Adrenal gland (tissue), 12 donors: Measurements from ENCODE around the gene BRAF. TPM values are rescaled to one million over a fixed set of nuclear protein-coding genes. Genes with fewer than 3 reads are reported as not detected.
A peak's percentile ranks its signal among the peaks of the same experiment; 100 is the strongest.

ENCODE experiments used
- DNase-seq, 7 donors: peaks; one replicate each; pipeline ENCODE4 v3.0.0-alpha.2; 2019 to 2020
- H3K27ac ChIP-seq, 5 donors: fragments of 200-600 bp; sonication (generic) in 4 of 5; 1 replicate in 3 of 5; 2 replicates in 2 of 5; pipeline versions ENCODE4 v1.5.1 to v1.8.0; 2016 to 2020; ENCODE audit warnings: mild to moderate bottlenecking in 1 of 5
- H3K27me3 ChIP-seq: fragments of 200-600 bp; 2 replicates; pipeline ENCODE4 v1.8.0; 2021
- H3K36me3 ChIP-seq, 2 donors: fragments of 200-600 bp; replicated peaks in 1 of 2; 1 replicate in 1 of 2; 2 replicates in 1 of 2; pipeline versions ENCODE4 v1.5.1 to v1.8.0; 2018 to 2022
- H3K4me1 ChIP-seq, 2 donors: fragments of 200-600 bp; replicated peaks in 1 of 2; 1 replicate in 1 of 2; 2 replicates in 1 of 2; pipeline versions ENCODE4 v1.5.1 to v1.8.0; 2018 to 2021
- H3K4me3 ChIP-seq, 4 donors: fragments of 200-600 bp; sonication (generic) in 3 of 4; one replicate each; pipeline ENCODE4 v1.5.1; 2016 to 2018
- H3K9me3 ChIP-seq, 3 donors: fragments of 200-600 bp; sonication (generic) in 1 of 3; replicated peaks in 1 of 3; 1 replicate in 2 of 3; 2 replicates in 1 of 3; pipeline versions ENCODE4 v1.5.1 to v1.8.0; 2016 to 2021
- POLR2A ChIP-seq, 2 donors: fragments of 450-650 bp; IDR thresholded peaks; one replicate each; pipeline ENCODE4 v1.6.1; 2017; ENCODE audit warnings: antibody characterized with exemption in 2 of 2, mild to moderate bottlenecking in 2 of 2, moderate library complexity in 1 of 2
- WGBS, 4 donors: extraction: QIAGEN DNeasy Blood & Tissue Kit in 2 of 4; methylation state at CpG; one replicate each; pipeline versions ENCODE4 v1.1.5 to v1.1.7; 2013 to 2017; 5-methylcytosine and 5-hydroxymethylcytosine counted together
- intact Hi-C, 2 donors: fragments of 100-400 bp; cut with DNase I; formaldehyde crosslinking; loops; one replicate each; pipeline versions ENCODE4 v1.14.1 to v1.15.0; 2022 to 2023
- polyA plus RNA-seq, 3 donors: library from polyadenylated mRNA; stranded (reverse); fragments of 200-250 nt in 2 of 3; fragments of 350-450 nt in 1 of 3; fragmentation: Illumina TruSeq in 1 of 3; extraction: RNeasy Lipid Tissue Mini Kit (QIAGEN cat#74804) in 1 of 3; gene quantifications; one replicate each; pipeline ENCODE4 v1.2.3, GENCODE V29; 2013 to 2014
- total RNA-seq, 9 donors: library from RNA; depleted of rRNA in 4 of 9; stranded (reverse); fragments of >200 nt in 4 of 9; fragments of 120-200 nt in 1 of 9; fragmentation: NEBNext Ultra II Directional in 1 of 9; extraction: Animal tissue kit (Norgen Biotek cat#: 25700) in 1 of 9; gene quantifications; one replicate each; pipeline versions ENCODE4 v1.1.0 to v1.2.4, GENCODE V29; 2013 to 2023
- TF ChIP-seq, protein P1 (sequence below), 6 experiments: fragments of 450-650 bp in 4 of 6; fragments of 200-600 bp in 2 of 6; sonication (generic) in 1 of 6; IDR thresholded peaks; 1 replicate in 5 of 6; 2 replicates in 1 of 6; pipeline versions ENCODE4 v1.5.1 to v1.8.0; 2016 to 2021; ENCODE audit warnings: antibody characterized with exemption in 6 of 6, mild to moderate bottlenecking in 2 of 6, moderate library complexity in 1 of 6
- donor health status: healthy with polysubstance abuse.
- donor health status: Bipolar disorder and iron deficiency.
- donor health status: DM: yes; HTN: yes; CAD: no.
- donor health status: DM: no; HTN: no; CAD: no.
- donor health status: DM: no; HTN: no; CAD: no.
- donor health status: DM: yes; HTN: yes; CAD: no.

Gene BRAF
- total and polyA plus RNA-seq, 12 donors: 5.0 to 50.3 (median 25.5) TPM

DNA sequence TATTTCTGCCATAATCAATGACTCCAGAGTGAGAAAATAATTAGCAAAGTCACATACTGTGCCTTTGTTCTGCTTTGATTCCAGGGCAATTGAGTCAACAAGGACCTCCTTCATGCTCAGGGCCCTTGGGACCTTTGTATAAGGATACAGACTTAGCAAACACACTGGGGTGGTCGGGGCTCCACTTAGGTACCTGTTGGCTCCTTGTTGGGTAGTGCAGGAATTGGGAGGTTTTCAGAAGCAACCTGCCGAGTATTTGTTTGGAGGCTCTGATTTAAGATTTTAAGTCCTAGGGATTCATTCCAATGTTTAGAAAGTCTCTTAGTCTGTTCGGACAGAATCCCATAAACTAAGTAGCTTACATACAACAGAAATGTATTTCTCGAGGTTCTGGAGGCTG is 249.0 kb downstream of the BRAF start:
- Histone ChIP-seq H3K4me1 (peaks cover 0 to 13% of the 10 kb centered on the region in 2 donors), H3K27ac (no peak overlapping the region), H3K4me3 (no peak overlapping the region), H3K27me3 (no peaks in the 10 kb centered on the region), H3K36me3 (peaks cover 0 to 12% of the 10 kb centered on the region in 2 donors), H3K9me3 (no peaks in the 10 kb centered on the region)
- 84 to 98% (median 88%) methylated on average over 4 of the region's 4 CpGs for WGBS, 4 donors
- intact Hi-C loops: loop anchor here in 1 of 2 donors (5.0 kb wide), 1 partner anchor 342 kb away; no protein-coding TSS in a partner anchor
- no peak for DNase-seq
- TF ChIP-seq POLR2A (IDR thresholded peaks at IDR 0.05): no peak
- TF ChIP-seq, protein P1, sequence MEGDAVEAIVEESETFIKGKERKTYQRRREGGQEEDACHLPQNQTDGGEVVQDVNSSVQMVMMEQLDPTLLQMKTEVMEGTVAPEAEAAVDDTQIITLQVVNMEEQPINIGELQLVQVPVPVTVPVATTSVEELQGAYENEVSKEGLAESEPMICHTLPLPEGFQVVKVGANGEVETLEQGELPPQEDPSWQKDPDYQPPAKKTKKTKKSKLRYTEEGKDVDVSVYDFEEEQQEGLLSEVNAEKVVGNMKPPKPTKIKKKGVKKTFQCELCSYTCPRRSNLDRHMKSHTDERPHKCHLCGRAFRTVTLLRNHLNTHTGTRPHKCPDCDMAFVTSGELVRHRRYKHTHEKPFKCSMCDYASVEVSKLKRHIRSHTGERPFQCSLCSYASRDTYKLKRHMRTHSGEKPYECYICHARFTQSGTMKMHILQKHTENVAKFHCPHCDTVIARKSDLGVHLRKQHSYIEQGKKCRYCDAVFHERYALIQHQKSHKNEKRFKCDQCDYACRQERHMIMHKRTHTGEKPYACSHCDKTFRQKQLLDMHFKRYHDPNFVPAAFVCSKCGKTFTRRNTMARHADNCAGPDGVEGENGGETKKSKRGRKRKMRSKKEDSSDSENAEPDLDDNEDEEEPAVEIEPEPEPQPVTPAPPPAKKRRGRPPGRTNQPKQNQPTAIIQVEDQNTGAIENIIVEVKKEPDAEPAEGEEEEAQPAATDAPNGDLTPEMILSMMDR (IDR thresholded peaks at IDR 0.05): no peak

- no peak for TF ChIP-seq POLR2A (IDR thresholded peaks at IDR 0.05)
- TF ChIP-seq, protein P1 (IDR thresholded peaks at IDR 0.05): peak; percentile 37 to 65 (median 52)
- intact Hi-C loops: loop anchor here in 1 of 2 donors (5.0 kb wide), 1 partner anchor 342 kb away; no protein-coding TSS in a partner anchor
- 51 to 58% (median 57%) methylated on average over 8 of the region's 8 CpGs for WGBS, 4 donors
- Histone ChIP-seq H3K9me3 (no peaks in the 10 kb centered on the region), H3K27ac (no peak overlapping the region), H3K36me3 (peaks cover 0 to 6% of the 10 kb centered on the region in 2 donors), H3K4me3 (no peak overlapping the region), H3K27me3 (no peaks in the 10 kb centered on the region), H3K4me1 (peaks cover 0 to 13% of the 10 kb centered on the region in 2 donors)
- peak; percentile 54 to 91 (median 80) for DNase-seq
These were observed 249.6 kb downstream of the BRAF start for GRCh38 chr7:140674899-140675701.

GRCh38 chr7:140674356-140674800 is 250.4 kb downstream of the BRAF start:
- DNase-seq: peak in 1 of 7 donors; percentile 14
- WGBS, 4 donors: 83 to 91% (median 86%) methylated on average over 4 to 5 of the region's 5 CpGs
- H3K27ac ChIP-seq: no peak overlapping the region
- TF ChIP-seq, protein P1 (IDR thresholded peaks at IDR 0.05): no peak
- no peak for TF ChIP-seq POLR2A (IDR thresholded peaks at IDR 0.05)
- H3K9me3 ChIP-seq: no peaks in the 10 kb centered on the region
- H3K36me3 ChIP-seq: no peaks in the 10 kb centered on the region
- intact Hi-C loops: no loop called here
- H3K4me3 ChIP-seq: no peak overlapping the region
- no peaks in the 10 kb centered on the region for H3K27me3 ChIP-seq
- peaks cover 0 to 13% of the 10 kb centered on the region in 2 donors for H3K4me1 ChIP-seq

GRCh38 chr7:140673774-140674155 is 251.0 kb downstream of the BRAF start:
- intact Hi-C loops: no loop called here
- Histone ChIP-seq H3K4me3 (peak overlapping the region in 2 of 4 donors; percentile 51 to 98), H3K27me3 (no peaks in the 10 kb centered on the region), H3K36me3 (no peaks in the 10 kb centered on the region), H3K4me1 (peaks cover 0 to 13% of the 10 kb centered on the region in 2 donors), H3K27ac (peak overlapping the region in 1 of 5 donors; percentile 77), H3K9me3 (no peaks in the 10 kb centered on the region)
- WGBS, 4 donors: 38 to 48% (median 44%) methylated on average over 12 to 18 of the region's 18 CpGs
- no peak for DNase-seq
- TF ChIP-seq POLR2A (IDR thresholded peaks at IDR 0.05): no peak
- TF ChIP-seq, protein P1 (IDR thresholded peaks at IDR 0.05): no peak
